ENCODE measurements around the gene HOXB1. TPM values are rescaled to one million over a fixed set of nuclear protein-coding genes. Genes with fewer than 3 reads are reported as not detected.

The HOXB1 gene
- total and polyA plus RNA-seq, 2 donors (not counting 3 experiments of a cell fraction or from before 2014, with no cell fraction given), result not detected

DNA sequence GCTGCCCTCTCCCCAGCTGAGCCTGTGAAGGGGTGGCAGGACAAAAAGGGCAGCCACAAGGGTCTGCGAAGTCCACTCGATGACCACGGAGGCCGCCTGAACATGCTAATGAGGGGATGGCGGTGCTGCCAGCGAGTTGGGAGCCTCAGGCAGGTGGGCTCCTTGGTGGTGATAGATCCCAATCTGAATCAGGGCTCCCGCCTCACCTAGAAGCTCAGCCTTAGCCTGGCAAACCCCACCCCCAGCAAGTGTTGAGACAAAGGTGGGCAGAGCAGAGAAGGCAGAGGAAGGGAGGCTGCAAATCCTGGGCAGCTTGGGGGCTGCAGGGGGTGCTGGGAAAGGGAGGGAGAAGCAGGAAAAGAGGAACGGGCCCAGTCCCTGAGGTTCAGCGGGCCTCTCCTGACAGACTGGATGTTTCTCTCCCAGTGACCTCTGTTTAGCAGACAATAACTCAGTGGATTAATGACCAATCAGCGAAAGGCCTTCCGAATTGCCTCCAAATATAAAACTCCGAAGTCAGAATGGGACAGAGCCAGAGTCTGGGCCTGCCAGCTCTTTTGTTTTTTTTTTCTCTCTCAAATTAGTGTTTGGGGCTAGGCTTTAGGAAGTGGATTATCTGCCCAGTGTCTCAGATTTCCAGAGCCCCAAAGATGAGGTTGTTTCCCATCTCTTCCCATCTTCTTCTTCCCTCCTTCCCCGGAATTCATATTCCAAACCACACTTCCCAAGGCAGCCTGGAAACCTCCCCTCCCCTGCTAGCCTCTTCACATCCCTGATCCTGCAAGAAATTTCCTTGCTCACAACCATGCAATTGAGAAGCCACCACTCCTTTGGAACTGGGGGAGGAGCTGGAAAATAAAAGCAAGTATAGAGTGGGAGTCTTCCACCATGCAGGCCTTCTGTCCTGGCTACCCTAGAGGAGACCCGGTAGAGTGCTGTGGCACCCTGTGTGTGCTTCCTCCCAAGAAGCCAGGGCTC, 29.3 kb upstream of the HOXB1 start:
- FAIRE-seq (no peak), DNase-seq (ENCODE audit: low read depth, low spot score) (no peak)
- intact Hi-C loops (cut with micrococcal nuclease), result no loop called here
- H3K4me2 ChIP-seq (ENCODE audit: insufficient read depth, low read length), result no peak overlapping the region
- peaks cover 0 to 5% of the 10 kb centered on the region in 2 experiments for H3K36me3 ChIP-seq (ENCODE audit: control insufficient read depth in 2 of 2, extremely low read depth in 1 of 2, insufficient read depth in 2 of 2, low read length in 2 of 2)
- no peaks in the 10 kb centered on the region for H3K9me1 ChIP-seq (replicated peaks; ENCODE audit: control insufficient read depth, extremely low read depth, insufficient read depth, low read length)
- BruUV-seq (replicated peaks), result no TSS peak
- no peak overlapping the region for H3K9ac ChIP-seq (replicated peaks; ENCODE audit: extremely low read depth, insufficient read depth, low read length)
- peaks cover 66% of the 10 kb centered on the region for H3K79me2 ChIP-seq (ENCODE audit: control insufficient read depth, insufficient read depth, low read length)
- no peaks in the 10 kb centered on the region for H4K20me1 ChIP-seq (replicated peaks; ENCODE audit: control insufficient read depth, extremely low read depth, insufficient read depth, low read length)
- no peak overlapping the region for H3K27ac ChIP-seq (ENCODE audit: insufficient read depth, low read depth, low read length)
- no peaks in the 10 kb centered on the region for H3K9me3 ChIP-seq (replicated peaks; ENCODE audit: control insufficient read depth, insufficient read depth, low read length)
- H3K4me1 ChIP-seq (ENCODE audit: control insufficient read depth, extremely low read depth, insufficient read depth, low read length), result peaks cover 38% of the 10 kb centered on the region
- CTCF ChIA-PET, result interaction anchor here (0.8 to 1.4 kb wide), 4 partner anchors 8 to 13 kb away, joined by 3 to 4 read pairs (median 3); no protein-coding TSS in a partner anchor
- no peak overlapping the region for H2AFZ ChIP-seq (ENCODE audit: low read depth, low read length)
- H3K4me3 ChIP-seq (replicated peaks in 1 of 3; ENCODE audit: insufficient read depth in 1 of 3, low read depth in 1 of 3, low read length in 3 of 3), result no peak overlapping the region
- TF ChIP-seq MYC (IDR thresholded peaks at IDR 0.05; ENCODE audit: low read depth, low read length) (no peak), EZH2 (IDR thresholded peaks at IDR 0.05; ENCODE audit: borderline replicate concordance, low read depth, low read length, severe bottlenecking) (no peak), CTCF (IDR thresholded peaks at IDR 0.05; ENCODE audit: extremely low read depth in 1 of 2, insufficient read depth in 1 of 2, low read depth in 1 of 2, low read length in 2 of 2) (no peak), JUN (IDR thresholded peaks at IDR 0.05; ENCODE audit: borderline replicate concordance, insufficient read depth, insufficient read length, low read depth) (no peak), POLR2A (IDR thresholded peaks at IDR 0.05; ENCODE audit: low read depth, low read length) (no peak), FOS (IDR thresholded peaks at IDR 0.05; ENCODE audit: borderline replicate concordance, insufficient read depth, low read length) (no peak), POLR2AphosphoS5 (IDR thresholded peaks at IDR 0.05; ENCODE audit: insufficient read depth, low read depth, low read length) (no peak), GATA2 (IDR thresholded peaks at IDR 0.05; ENCODE audit: insufficient read depth, insufficient read length, low read depth, low read length) (no peak)
- TF ChIP-seq, protein P1, sequence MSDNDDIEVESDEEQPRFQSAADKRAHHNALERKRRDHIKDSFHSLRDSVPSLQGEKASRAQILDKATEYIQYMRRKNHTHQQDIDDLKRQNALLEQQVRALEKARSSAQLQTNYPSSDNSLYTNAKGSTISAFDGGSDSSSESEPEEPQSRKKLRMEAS (IDR thresholded peaks at IDR 0.05; ENCODE audit: insufficient read depth, insufficient read length), result no peak
- no peaks in the 10 kb centered on the region for H3K27me3 ChIP-seq (ENCODE audit: control insufficient read depth in 2 of 2, insufficient read depth in 2 of 2, low read length in 2 of 2)
- dilution Hi-C loops (cut with MboI; ENCODE audit: extremely low pct_ligation_motif_present, low sequenced_read_pairs), result no loop called here
- POLR2A ChIA-PET, result no interaction called here
